Measurements from ENCODE around the gene GRIN3A.

Gene GRIN3A

DNA sequence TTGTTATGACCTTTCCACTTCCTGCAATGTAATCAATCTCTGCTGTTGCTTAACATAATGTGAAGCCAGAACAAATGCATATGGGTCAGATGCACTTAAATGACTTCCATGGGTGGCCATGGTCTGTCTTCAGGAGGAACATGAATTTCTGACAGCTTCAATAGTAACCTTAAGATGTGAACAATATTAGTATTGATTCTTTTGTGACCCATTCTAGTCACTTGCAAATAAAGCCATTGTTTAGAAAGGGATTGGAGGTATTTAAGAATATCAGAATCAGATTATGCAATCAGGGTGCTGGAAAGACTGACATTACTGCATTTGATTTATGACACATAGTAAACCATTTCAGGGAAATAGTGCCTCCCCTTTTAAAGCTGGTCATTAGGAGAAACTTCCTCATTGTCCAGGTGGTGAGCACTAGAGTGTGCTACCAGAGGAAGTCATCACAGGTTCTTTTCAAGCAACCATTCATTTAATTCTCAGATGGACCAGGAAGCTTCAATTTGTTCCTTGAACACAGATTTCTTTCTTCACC, 32.1 kb downstream of the GRIN3A start:
- FAIRE-seq (no peak), DNase-seq (ENCODE audit: low spot score) (no peak)

DNA sequence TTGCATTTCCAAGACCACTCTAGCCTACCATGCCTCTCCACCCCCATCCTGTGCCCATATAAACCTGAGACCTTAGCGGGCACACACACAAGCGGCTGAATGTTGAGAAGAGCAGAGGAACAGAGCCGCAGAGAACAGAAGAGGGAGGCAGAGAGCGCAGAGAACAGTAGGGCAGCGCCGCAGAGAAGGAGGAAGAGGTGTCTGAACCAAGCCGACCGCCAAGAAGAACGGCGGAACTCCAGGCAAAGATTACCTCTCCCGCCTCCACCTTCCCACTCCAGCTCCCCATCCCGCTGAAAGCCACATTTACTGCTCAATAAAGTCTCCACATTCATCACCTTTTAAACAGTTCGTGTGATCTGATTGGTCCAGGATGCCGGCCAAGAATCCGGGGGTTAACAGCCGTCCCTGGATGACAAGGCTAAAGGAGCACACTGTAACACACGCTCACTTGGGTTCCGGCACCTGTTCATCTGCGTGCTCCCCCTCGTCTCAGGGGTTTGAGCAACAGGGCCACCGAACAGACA, 33.2 kb downstream of the GRIN3A start:
- FAIRE-seq, result no peak
- DNase-seq (ENCODE audit: low spot score), result no peak

DNA sequence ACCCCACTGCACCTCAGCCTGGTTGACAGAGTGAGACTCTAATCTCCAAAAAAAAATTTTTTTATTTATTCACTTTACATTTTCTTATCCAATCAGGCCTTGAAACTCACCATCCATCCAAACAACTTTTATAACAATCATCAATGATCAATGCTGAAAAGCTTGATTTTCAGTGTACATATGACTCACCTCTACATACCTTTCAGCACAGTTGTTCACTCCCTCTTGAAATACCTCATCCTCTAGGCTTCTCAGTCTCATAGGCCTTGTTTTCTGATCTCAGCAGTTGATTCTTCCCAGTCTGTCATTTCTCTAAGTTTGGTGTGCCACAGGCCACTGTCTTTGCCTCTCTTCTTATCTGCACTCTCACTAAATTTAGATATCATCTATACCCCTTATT, 36.2 kb downstream of the GRIN3A start:
- no peak for FAIRE-seq
- no peak for DNase-seq (ENCODE audit: low spot score)

DNA sequence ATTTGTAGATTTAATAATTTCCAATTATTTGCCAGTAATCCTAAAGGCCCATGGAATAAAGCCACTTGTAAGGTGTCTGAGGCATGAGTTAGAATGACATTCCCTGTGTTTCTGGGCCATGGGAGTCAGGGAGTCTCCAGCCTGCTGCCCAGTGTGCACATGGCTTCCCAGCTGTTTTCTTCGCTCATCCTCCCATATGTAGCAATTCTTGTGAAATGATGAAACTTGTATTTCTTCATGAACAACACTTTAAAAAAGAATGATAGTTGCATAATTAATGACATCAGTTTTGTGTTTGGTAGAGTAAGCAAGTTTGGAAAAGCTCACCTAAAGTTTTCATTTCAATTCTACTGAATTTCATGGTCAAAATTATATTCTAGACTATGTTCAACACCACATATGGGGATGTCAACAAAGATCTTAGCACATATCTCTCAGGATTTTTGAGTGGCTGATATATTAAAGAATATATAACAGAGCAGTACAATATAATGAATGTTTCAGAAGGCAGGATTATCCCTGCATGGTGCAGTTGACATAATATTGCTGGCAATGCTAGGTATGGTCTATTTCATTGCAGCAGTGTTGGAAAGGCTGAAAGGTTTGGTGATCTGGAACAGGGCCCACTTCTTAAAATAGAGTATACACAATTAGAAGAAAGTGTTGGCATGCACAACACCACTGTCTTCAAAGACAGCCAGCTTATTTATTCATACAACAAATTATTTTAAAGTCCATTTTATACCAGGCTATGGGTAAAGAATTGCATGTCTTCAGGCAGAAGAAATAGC, 44.7 kb downstream of the GRIN3A start:
- FAIRE-seq, result no peak
- no peak for DNase-seq (ENCODE audit: low spot score)

DNA sequence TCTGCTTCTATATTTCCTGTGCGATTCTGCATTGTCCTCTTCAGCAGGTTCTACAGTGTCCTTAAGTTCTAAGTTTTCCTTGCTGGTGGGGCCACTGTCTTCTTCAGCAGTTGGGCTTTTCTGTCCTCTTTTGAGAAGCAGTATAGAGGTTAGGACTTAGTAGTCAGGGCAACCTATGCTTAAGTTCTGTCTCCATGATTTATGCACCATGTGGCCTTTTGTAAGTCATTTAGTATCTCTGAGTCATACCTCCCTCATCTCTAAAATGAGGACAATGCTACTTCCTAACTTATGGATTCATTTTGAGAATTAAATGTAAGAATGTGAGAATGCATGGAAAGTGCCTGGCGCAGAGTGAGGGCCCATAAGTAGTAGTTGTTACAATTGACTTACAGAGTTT, 46.8 kb downstream of the GRIN3A start:
- FAIRE-seq, result no peak

DNA sequence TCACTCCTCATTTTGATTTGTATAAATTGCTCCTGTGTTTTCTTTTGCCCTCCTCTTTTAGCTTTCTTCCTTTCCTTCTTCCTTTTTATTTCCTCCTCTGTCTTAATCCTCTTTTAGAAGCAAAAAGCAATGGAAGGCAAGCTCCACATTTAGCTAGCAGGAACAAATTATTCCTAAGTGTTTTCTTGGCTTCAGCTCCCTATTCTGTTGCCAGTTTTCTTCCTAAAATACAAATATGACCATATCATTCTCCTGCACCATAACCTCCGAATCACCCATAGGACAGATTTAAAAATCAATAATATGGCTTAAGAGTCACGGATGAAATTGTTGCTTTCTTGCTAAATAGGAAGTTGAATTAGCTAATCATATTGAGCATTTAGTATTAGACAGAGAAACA, 49.4 kb downstream of the GRIN3A start:
- DNase-seq (ENCODE audit: low spot score) (no peak), FAIRE-seq (no peak)

More for the DNA sequence above, 46.8 kb downstream of the GRIN3A start:
- no peak for DNase-seq (ENCODE audit: low spot score)

DNA sequence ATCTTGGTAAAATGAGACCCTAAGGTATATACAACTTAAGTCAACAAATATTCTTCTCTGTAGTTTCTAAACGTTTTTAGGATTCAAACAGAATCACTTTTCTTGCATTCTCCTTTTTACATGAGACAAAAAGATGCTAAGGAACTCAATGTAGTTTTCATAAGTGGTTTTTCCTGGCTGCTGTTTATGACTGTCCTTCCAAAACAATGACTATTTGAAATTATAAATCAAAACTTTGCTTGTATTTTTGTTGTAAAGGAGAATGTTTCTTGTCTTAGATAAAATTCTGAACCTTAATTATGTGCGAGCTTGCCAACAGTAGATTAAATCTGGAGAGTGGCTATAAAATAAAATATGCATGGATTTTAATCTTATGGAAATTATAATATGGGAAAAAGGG, 53.8 kb downstream of the GRIN3A start:
- no peak for DNase-seq (ENCODE audit: low spot score)
- no peak for FAIRE-seq

DNA sequence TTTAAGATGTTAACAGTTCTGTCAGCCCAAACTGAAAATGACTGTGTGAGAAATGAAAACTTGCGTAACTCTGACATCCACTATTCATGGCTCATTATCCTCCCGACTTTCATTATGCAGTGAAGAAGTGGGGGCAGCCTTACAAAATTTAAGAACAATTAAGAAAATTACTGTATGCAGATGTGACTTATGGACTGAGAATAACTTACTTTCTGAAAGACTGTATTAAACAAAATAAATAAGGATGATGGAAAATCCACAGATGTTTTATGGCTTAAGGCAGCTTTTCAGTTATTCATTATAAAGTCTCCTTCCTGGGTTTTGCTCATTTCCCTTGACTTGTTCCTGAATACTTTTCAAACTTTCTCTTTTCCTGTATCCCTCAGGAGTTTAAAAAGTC, 55.2 kb downstream of the GRIN3A start:
- DNase-seq (ENCODE audit: low spot score) (no peak), FAIRE-seq (no peak)

DNA sequence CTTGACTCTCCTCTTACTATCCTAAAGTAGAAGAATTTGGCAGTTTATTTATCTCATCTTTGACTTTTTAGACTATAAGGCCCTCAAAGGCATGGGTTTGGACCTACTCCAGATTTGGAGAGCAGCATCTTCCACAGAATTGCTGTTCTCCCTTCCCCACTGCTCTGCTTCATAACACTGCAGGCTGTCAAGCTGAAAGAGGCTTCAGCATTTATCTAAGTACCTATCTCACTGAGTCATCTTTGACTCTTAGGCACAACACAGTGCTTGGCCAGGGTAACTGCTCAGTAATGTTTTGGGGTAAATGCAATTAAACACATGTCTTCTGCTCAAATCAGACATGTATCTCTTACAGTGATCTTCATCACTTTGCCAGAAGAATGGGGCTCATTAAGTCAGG, 60.6 kb downstream of the GRIN3A start:
- no peak for FAIRE-seq

DNA sequence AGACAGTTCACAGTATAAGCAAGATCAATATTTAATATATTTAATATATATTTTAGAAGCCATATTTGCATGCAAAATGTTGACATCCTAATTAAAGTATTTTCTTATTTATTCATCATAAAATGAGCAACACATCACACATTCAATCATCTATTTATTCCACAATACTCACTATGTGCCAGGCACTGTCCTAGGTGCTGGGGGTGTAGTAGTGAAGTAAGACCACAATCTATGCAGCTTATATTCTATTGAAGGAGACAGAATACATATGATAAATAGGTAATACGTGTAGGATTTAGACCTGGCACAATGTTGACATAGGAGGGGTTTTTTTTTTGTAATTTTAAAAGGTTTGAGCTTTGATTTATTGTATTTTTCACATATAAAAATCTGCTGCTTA, 63.1 kb downstream of the GRIN3A start:
- DNase-seq (ENCODE audit: low spot score), result no peak
- no peak for FAIRE-seq

More for the DNA sequence above, 60.6 kb downstream of the GRIN3A start:
- DNase-seq (ENCODE audit: low spot score), result no peak

DNA sequence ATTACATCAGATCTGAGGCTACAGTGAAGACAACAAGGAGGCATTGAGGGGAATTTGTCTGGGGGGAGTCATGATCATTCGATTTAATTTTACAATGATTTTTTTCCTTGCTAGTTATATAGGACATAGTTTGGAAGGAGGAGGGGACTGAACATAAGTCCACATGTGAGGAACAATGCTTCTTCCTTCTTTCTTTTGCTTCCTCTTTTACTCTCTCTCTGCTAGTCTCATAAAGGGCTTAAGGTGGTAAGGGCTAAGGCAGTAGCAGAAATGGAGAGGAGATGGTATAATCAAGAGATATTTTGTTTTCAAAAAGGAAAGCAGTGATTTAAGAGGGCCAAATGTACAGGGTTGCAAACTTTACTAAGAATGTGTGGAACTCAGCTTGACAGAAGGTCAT, 64.3 kb downstream of the GRIN3A start:
- no peak for DNase-seq (ENCODE audit: low spot score)
- FAIRE-seq, result no peak

DNA sequence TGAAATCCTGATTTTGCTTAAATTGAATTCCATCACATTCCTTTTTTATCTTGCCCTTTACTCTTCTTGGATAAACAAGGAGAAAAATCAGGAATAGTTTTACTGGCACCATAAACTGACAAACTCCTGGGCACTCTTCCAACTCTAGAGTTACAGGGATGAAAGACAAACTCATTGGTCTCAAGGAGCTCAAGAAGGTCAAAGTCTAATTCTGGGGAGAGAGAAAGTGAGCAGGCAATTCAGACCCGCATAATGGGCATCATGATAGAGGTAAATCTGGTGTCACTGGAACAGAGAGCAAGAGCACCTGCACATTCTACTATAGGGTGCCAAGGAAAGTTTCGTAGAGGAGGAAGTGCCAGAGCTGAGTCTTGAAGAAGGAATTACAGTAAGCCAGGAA, 64.8 kb downstream of the GRIN3A start:
- FAIRE-seq (no peak), DNase-seq (ENCODE audit: low spot score) (no peak)

DNA sequence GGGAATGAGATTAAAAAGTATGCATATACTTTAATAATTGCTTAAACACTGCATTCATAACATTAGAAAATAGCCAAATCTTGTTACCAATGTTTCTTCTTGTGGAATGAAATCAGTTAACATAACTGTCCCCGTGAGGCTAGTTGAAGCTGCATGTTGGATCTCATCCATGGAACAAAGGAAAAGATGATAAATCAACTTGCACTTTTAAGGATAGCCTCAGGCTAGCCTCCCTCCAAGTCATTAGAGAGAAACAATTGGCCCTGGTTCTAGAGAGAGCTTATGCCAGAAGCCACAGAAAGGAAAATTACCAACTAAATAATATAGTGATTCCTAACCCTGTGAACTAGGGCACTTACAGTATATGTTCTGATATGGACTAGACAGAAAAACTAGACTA, 66.9 kb downstream of the GRIN3A start:
- DNase-seq (ENCODE audit: low spot score) (no peak), FAIRE-seq (no peak)

DNA sequence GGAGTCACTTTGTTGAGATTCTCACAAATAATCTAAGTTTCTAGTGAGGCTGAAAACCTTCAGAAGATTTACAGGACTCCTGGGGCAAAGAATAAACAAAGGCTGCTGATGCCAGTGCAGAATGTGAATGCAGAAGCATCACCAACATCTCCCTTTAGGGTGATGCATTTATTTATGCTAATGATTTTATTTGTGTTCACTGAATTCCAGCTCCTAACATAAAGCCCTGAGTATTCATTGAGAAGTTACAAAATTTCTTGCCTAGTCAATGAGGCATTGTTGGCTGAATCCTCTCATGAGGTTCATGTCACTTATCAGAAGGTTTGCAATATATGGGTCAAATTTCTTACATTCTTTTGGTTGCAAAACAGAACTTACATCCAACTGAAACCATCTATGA, 70.0 kb downstream of the GRIN3A start:
- DNase-seq (ENCODE audit: low spot score) (no peak), FAIRE-seq (no peak)

DNA sequence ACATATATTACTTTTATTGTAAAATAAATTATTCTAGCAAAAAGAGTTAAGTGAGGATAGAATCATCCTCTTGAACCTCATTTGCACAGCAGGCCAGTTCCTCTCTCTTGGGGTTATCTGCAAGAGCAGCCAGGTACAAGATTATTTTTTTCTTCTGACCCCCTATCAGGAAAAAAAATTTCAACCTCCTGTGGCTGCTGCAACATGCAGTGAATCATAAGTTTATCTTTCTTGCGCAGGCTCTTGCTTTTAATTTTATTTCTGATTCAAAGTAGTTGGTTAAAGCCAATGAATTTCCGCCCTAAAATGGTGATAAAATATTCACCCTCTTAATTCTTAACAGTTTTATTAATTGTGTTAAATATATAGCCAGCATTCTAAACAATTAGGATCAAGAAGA, 74.0 kb downstream of the GRIN3A start:
- FAIRE-seq (no peak), DNase-seq (ENCODE audit: low spot score) (no peak)

DNA sequence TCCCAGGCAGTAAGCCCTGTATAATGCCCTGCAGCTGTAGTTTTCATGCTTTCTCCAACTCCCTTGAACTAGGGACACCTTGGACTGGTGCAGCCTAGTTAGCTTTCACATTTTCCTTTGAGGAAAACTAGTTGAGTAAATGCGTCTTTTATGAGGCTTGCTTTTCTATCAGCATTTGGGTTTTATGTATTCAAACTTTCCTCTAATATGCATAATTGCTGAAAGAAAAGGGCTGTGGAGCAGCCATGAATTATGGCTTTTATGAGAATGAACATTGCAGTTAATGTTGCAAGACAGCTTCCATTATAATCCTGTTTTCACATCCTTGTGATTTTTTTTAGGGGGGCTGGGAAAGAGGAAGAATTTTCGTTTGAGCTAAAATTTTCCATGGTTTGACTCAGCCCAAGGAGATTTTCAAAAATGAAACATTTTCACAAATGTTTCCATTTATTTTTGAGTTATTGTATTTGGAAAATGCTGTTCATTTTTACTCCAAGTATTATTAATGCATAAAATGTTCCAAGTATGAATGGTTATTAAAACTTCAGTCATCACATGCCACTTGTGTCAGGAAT, 85.8 kb downstream of the GRIN3A start:
- DNase-seq (ENCODE audit: low spot score) (no peak), FAIRE-seq (no peak)

DNA sequence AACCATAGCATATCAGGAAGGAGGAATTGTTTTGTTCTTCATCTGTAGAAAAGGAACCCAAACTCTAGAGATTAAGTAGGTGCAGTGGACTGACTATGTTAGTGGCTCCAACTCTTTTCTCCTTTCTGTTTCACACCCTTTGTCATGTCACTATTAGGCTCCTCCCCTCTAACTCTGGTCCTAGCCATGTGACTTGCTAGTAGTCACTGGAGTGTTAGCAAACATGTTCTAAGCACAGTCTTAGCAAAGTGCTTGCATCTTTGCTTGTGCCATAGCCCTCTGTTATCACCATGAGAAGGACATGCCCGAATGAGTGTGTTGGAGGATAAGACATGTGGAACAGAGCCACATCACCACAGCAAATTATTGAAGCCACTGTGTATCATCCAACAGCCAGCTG, 88.3 kb downstream of the GRIN3A start:
- DNase-seq (ENCODE audit: low spot score), result no peak
- FAIRE-seq, result no peak

DNA sequence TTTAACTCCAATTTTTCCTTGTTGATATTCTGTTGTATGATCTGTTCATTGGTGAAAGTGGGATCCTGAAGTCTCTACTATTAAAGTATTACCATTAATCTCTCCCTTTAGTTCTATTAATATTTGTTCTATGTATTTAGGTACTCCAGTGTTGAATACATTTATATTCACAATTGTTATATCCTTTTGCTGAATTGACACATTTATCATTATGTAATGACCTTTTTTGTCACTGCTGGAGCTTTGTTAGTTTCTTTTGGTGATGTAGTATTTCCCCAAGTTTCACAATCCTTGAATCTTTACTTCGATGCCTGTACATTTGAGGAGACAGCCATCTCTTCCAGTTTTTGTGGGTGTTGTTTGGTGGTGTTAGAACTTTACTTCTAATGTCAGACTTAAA, 90.0 kb downstream of the GRIN3A start:
- FAIRE-seq (no peak), DNase-seq (ENCODE audit: low spot score) (no peak)

DNA sequence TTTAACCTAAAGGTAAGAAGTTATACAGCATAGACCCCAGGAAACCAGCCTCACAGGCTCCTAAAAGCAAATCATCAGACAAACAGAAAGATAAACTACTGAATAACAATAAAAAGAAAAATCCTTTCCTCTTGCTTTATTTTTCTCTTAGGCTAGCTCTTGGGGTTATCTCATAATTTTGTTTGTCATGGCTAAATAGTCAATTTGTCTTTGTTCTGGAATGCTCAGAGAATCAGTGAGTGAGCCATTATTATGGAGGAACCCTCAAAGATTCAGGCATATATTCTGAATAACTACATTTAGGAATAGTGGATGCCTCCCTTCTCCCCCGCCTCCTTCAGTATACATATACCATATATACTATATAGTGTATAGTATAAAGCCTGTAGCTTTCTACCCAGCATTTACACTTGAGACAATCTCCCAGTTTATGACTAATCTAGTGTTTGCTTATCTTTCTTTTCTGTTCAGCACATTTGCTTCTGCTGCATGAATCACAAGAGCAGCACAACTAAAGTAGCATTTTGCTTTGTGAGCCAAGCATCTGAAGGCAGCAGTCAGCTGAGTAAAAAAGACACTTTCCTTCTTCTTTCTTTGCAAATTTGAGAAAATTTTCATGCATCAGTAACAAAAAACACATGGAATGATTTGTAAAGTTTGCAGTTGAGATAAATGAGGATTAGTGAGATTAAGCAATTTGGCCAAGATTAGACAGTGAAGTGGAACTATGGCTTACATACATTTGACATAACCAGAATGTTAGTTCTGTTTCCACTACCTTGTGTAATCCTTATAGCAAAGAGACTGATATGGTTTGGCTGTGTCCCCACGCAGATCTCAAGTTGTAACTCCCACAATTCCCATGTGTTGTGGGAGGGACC, 98.4 kb downstream of the GRIN3A start:
- DNase-seq (ENCODE audit: low spot score) (no peak), FAIRE-seq (no peak)

DNA sequence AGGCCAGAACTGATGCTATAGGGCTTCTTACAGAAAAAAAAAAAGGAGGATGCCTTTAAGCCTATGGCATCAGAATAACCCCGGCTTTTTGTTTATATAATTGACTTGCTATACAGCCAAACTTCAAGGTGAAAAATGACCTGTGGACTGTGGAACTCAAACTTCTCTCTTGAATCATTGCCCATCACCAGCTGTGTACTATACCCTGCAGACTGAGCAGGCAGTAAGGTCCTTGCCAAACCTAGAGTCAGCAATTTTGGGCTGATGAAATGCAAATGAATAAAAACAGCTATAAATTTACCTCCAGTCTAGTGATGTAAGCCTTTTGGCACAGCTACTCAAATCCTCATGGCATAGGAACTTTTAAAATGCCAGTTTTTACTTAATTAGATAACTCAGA, 99.1 kb downstream of the GRIN3A start:
- FAIRE-seq, result no peak
- DNase-seq (ENCODE audit: low spot score), result no peak

DNA sequence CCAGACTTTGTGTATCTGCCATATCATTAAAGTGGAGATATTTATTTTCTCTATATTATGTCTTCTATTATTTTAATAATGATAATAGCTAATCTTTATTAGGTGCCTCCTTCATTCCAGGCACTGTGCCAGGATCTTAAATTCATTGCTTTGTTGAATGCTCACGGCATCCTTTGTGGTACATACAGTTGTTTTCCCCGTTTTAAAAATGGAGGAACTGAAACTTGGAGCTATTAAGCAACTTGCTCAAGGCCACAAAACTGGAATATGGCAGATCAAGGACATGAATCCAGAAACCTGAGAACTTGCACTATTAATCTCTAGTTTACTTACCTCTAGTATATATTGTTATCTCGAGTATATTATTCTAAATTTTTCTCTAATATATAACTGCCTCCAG, 102.2 kb downstream of the GRIN3A start:
- no peak for DNase-seq (ENCODE audit: low spot score)
- FAIRE-seq, result no peak

DNA sequence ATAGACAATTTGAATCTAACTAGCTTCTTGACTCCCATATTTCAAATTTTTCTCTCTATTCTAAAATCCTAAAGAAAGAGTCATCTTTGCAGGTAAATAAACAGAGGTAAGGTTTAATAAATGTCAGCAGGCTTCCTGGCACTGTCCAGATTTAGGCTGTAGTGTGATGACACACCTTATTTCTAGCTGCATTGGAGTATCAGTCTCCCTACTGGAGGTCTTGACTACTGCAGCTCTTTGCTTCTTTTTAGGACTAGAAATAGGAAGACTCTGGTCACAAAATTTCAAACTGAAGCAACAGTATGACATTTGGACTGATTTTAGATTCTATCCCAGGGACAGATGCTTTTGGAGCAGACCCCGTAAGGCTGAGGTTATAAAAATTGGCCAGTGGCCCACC, 103.0 kb downstream of the GRIN3A start:
- no peak for FAIRE-seq
- DNase-seq (ENCODE audit: low spot score), result no peak

Measured in RCC 7860 (cell line).